HG02759 (cell line): Measurements from ENCODE around the gene NKX2-3.

Experiments
- ATAC-seq: cut with Tn5 transposase; IDR thresholded peaks from one replicate; pipeline ENCODE4 v1.9.1; 2021; ENCODE audit warnings: mild to moderate bottlenecking, moderate library complexity; ENCODE audit not compliant: unreplicated experiment

Gene NKX2-3

DNA sequence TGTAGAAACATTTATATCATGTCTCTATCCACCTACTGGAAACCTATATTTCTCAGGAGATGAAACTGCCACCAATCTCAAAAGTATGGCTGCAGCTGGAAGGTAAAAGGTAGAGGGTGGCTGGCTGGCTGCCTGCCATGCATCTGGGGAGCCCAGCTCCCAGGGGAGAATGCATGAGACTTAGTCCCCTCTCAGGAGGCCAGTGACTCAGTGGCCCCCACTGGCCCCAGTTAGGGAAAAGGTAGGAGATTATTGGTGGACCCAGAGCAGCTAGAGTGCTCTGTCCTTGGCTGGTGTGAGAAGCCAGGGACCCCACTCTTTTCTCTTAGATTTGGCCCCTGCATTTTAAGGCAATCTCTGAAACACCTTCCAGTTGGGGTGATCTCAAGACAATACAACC is 6.8 kb upstream of the NKX2-3 start:
- no peak for ATAC-seq

DNA sequence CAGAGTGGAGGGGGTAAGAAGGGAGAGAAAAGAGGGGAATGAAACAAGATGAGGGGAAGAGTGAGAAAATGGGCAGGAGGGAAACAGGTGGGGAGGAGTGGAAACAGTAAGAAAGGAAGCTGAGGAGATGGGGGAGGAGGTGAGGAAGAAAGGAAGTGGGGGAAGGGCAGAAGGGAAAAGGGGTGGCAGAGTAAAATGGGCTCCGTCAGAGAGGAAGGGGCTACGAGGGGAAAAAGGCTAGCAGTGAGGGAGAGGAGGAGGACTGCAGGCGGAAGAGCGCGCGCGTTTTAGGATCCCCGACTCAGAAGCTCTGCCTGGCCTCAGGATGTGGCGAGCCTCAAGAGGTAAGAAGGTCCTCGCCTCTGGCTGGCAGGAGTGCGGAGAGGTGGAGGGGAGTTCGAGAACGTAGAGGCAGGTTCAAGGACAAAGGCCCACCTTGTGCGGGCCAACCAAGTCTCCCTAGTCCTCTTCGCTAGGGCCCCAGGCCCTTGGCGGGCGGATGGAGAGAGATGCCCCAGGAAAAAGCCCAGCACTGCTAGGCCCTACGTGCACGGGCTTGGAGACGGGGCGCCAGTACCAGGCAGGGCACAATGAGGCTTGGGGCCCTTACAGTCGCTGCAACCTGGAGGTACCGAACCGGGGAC is 5.8 kb upstream of the NKX2-3 start:
- ATAC-seq, result no peak

DNA sequence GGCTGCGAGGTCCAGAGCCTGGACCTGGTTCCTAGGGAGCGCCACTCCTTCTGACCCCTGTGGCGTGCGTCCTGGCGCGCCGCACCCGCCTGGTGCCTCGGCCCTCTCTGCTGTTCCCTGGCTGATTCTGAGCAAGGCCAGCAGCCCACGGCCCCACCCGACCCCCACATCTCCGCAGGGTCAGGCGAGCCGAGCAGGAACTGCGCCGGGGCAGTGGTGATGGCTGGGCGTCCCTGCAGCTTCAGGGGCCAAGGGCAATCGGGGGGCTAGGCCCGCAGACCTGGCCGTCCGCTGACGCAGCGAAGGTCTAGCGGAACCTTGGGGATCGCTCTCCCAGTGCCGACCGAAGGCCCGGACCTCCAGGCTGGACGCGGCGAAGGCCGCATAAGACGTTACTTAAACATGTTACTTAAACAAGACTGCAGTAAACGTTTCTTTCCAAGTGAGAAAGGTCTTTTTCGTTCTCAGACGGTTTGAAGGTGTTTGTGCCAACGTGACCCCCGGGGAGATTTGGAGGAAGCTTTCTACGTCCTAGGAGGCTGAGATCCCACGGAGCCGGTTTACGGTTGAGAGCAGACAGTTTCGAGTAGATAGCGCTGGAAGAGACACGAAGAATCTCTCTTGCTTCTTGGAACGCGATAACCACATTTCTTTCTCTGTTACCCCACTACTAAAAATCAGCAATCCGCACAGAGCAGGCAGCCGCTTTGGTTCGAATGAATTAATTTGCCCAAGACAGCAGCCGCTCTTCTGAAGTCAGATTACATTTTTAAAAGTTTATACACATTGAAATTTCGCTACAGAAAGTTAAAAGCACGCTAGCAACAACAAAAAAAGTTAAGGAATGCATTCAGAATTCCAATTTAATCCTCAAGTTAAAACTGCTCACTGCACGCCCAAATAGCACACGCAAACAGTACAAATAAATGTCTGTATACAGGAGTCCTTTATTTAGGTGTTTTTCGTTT is 4.9 kb upstream of the NKX2-3 start:
- ATAC-seq, result no peak

DNA sequence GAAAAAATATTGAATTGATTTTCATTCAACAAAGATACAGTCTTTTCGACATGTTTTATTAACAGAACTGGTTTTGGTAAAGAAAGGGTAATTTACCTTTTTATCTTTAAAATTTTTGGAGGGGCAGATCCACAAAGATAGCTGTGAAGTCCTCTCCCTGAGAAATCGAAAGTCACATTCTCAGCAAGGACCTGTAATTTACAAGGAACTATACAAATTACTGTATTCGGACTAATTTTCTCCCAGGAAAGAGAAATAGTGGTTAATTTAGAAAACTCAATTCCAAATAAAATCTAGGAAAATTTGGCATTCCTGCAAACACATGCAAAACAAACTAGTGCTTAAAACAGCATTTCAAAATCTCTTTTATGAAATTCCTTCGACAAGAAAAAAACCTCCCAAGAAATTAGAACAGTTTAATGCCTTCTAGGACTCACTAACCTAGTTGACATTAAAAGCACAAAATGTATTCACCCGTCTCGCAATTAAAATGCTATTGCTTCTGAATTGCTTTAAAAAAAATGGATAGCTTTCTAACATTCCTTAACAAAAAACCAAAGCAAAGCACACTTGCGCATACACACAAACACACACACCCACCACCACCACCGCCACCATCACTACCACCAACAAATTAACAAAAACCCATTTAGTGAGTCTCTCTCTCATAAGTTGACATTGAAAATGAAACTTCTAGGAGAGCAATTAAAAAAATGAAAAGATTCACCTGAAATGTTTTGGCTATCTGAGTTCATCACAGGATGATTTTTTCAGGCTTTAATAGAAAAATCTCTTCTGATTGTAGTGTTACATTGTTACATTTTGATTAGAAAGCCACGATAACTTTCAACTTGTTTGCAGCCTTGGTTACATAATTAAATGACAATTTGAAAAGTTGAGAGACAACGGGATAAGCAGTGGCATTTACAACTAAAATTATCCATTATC is 4.0 kb upstream of the NKX2-3 start:
- no peak for ATAC-seq

DNA sequence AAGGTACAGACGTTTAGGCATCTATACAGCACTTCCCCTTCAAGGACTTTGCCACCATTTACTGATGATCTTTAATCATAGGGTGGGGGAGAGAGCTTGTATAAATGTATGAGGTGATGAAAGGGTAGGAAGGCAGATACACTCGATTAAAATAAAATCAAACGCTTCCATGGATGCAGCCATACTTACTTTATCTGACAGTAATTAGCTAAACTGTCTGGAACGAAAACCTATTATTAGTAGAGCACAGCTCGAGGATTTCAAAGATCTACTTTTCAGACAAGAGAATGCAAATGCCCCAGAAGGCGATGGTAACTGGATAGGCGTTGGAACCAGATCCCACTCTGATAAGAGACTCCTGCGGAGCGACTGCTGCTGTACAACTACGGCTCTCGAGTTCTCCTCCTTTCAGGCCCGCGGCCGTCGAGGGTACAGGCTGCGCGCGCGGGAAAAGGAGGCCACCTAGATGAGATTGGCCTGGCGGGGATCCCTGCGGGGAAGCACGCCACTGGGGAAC is 3.1 kb upstream of the NKX2-3 start:
- no peak for ATAC-seq

DNA sequence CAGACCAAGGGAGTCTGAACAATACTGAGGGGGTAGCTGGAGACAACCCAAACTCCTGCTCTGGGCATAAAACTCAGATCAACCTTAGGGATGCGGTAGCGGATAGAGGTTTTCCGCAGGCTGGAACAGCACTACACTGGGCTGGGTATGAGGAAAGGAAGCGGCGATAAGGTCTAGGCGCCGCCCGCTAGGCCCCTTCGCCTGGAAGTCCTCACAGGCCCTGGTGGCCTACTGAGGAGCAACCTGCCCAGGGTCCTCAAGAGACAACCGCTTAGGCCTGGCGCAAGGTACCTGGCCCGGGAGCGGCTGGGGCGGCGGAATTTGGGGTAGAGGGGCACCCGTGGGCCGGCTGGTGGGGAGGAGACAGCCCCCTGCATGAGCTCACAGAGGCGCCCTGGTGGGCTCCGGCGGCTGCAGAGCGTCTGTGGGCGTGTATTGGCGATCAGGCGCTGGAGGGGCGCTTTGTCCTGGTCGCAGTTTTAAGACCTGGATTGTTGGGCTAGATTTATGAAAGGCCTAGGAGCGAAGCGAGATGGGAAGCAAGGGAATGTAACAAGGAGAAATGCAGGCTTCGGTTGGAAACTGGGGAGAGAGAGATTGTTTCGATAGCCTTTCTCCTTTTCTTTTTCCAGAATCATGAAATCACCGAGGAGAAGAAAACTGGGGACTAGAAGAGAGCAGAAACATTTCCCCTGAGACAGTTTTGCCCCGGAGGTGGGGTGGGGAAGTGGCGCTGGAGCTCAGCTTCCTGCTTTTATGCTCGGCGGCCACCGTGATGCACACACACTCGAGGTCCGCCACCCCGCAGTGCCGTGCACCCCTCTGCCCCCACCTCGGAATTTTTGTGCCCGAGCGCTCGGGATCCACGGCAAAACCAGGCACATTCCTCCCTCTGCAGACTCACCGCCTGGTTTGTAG is 2.4 kb upstream of the NKX2-3 start:
- no peak for ATAC-seq

DNA sequence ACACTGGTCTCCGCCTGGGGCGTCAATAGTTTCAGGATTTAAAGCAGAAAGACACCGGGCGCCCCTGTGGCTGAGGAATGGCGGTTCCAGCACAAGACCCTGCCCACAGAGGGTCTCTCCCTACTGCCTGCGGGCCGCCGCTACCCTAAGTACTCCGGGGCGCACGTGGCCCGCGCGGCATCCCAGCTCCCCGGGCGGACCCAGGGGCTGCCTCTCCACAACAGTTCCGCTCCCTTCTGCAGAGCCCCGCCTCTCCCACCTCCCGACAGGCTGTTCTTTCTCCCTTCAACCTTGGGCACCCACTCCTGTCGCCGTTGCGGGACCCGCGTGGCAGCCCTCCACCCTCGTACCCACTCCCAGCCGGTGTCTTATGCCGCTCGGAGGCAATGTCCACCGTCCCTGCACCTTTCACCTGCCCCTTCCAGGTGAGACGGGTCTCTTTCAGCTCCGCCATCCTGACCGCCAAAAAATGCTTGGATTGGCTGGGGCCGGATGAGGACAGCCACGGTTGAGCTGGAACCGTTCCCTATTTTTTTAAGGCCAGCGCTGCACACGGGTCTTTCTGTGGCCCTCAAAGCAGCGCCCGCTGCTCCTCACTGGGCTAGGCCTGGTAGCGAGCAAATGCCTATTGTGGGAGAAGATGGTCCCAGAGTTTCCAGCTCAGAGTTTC is 1.6 kb upstream of the NKX2-3 start:
- no peak for ATAC-seq

DNA sequence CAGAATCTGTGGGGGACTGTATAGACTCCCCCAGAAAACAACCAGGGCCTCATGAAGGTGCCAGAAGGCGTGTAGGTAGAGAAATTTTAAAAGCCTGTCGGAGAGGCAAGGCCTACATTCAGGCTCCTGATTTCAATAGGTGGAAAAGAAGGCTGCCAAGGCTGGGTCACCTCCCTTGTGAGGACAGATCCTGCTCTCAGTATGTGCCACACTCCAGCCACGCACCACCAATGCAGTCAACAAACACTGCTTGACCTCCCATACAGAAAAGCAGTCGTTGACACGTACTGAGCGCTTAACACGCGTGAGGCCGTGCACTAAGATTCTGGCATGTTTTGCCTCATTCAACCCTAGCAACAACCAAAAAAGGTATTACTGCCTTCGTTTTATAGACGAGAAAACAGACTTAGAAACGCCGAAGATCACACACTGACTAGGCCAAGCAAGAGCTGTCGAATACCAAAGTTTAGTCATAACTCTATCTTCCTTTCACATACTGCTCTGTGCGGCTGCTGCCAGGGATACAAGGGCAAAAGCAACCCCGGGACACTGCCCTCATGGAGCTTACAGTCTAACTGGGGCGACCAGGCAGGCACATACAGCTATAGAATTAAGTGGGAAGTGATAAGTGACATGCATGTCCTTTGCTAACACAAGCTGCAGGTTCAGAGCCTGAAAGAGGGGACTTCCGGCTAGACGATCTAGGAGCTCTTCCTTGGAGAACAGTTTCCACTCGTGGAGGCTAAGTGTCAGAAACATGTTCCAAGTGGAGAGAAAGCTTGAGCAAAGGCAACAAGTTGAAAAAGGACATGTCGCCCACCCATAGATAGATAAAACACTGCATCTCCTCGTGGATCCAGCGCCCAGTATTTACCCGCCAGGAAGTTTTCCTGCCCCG is 797 bp upstream of the NKX2-3 start:
- no peak for ATAC-seq

DNA sequence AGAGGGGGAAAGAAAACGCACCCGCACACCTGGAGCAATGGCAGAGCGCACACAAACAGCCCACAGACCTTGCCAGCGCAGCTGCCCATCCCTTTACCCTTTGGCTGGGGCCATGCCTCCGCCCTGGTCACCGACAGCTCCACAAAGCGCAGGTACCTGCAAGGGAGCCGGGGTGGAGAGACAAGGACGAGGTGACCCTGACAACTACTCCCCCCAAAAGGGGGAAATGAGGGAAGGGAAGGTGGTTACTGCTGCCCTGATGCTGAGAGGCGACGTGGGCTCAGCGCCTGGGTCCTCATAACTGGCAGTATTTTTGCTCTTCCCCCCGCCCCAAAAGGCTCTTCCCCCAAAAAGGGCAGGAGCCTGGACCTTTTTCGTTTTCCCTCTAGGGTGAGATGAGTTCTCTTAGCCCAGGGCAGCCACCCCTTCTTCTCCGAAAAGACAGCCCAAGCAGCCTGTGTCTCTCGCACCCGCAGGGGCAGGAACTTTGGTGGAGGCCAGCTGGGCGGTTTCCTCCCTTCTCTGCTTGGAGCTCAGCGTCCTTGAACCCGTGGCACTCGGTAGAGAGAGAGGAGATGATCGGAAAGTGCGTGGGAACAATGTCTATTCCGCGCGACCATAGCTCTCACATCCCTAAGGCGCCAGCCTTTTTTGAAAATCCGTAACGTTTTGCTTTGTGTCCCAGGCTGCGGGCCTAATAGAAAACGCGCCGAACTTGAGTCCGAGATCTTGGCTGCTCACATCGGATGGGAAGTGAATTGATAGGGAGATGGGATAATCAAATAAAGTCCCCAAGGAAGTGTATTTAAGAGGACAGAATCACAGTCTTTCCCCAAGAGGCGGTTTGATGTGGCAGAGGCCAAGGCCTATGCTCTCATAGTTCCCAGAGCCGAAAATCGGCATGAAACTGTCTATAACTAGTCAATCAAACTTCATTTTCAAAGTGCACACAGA is 1.0 kb downstream of the NKX2-3 start:
- ATAC-seq, result no peak

DNA sequence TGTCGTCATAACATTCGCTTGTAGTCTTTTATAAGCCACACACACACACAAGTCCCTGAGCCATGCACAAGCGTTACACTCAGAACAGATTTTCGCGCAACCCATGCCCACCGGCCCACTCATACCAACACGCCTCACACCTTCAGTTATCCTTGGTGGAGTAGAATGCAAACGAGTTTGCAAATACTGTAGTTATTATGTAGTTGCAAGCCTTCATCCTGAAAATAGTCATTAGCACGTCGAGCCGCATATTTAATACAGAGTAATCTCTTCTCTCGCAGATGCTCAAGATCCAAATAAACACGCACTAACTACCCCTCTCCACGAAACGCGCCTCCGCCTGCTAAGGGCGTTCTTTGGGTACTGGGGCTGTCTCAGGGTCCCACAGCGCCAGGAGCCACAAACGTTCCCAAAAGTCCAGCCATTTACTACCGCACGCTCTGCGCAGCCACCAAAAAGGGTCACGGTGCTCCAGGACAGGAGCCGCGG is 1.8 kb downstream of the NKX2-3 start:
- ATAC-seq, result no peak

DNA sequence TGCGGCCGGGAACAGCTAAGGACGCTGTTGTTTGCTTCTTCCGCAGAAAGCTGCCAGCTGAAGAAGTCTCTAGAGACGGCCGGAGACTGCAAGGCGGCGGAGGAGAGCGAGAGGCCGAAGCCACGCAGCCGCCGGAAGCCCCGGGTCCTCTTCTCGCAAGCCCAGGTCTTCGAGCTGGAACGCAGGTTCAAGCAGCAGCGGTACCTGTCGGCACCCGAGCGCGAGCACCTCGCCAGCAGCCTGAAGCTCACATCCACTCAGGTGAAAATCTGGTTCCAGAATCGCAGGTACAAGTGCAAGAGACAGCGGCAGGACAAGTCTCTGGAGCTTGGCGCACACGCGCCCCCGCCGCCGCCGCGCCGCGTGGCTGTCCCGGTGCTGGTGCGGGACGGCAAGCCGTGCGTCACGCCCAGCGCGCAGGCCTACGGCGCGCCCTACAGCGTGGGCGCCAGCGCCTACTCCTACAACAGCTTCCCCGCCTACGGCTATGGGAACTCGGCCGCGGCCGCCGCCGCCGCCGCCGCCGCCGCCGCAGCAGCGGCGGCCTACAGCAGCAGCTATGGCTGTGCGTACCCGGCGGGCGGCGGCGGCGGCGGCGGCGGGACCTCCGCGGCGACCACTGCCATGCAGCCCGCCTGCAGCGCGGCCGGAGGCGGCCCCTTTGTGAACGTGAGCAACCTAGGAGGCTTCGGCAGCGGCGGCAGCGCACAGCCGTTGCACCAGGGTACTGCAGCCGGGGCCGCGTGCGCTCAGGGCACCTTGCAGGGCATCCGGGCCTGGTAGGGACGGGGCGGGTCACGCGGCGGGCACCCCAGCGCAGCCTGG is 2.4 kb downstream of the NKX2-3 start:
- no peak for ATAC-seq

DNA sequence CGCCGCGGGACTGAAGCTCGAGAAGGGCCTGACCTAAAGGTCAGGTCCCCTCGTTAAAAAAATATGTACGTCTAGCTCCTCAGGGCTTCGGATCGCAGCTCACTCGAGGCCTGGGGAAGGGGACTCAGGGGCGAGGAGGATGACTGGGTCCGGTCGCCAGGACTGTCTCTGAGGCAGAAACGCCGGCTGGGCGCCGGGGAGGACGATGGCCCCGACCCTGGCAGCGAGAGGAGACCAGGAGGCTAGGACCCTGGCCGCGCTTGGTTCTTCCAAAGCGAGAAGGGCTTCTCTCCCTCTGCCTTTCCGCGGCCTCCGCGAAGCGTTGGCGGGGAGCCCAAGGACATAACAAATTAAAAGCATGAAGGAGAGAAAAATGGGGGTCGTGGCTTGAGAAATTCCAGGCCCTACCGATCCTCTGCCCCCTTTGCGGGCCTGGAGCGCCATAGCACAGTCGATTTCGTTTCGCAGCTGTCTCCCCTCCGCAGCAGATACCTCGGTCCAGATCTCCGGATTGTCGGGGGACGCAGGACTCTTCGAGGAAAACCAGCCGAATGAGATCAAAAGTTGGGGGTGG is 3.1 kb downstream of the NKX2-3 start:
- no peak for ATAC-seq

DNA sequence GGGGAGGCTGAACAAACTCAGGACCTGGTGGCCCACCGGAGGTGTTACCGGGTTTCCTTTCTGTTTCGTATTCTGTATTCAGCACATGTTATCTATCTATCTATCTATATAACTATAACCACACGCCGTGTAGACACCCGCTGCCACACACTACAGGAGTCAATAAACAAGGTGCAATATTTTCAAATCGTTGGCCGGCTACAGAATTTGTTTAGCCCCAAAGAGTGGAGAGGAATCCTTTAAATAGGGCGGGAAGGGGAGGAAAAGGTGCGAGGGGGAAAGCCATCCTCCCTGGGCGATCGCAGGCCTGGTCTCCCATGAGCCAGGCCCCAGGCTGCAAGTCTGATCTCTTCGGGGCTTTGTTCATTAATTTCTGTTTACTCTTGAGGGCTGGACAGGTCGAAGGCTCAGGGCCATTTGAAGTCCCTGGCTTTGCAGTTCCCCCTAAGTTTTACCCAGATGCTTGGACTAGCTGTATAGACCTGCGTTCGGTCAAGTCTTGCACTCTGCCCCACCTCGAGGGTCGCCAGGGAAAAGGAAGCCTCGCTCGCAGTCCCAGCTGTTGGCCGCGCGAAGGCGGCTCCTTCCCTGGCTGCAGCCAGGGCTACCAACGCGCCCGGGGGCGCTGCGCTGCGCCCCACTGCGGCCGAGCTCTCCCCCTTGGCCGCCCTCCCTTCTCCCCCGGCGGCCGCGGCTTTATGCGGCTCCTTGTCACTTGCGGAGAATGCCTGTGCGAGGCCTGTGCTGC is 3.8 kb downstream of the NKX2-3 start:
- no peak for ATAC-seq

DNA sequence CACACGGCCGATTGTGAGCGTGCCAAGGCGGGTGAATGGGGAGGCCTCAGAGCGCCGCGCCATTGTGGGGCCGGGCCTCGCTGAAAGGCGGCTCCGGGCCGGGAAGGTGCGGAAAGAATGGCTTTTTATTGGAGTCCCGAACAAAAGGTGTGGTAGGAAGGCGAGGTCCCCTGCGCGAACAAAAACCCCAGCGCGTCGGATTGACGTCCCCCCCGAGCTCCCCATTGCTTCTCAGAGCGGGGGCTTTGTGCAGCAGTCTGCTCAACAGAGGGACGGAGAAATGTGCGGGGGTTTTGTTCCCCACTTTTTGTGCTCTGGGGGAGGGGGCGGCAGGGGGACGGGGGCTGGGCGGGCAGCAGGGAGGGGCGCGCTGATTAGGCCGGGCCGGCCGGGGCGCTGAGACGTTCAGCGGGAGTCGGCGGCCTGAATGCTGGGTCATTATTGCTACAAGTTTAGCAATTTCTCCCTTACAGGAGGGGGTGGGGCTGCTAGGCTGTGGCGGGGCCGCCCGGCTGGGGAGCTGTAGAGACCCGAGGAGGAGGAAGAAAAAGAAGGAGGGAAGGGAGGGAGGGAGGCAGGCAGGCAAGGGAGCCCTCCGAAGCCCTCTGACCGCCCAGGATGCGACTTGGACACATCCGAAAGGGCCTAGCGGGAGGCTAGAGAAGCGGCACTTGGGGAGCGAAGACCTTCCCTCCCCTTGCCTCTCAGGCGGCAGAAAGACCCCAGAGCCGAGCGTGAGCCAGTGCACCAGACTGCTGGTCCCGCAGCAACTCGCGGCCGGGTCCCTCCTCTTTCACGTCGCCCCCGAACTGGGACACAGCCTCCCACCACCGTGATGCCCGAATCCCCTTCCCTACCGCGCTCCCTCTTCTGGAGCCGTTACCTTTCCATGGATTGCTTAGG is 4.6 kb downstream of the NKX2-3 start:
- ATAC-seq, result no peak
